DND-41 (cell line): ENCODE data around the gene ANAPC13.

ENCODE experiments used
- CTCF ChIP-seq: IDR thresholded peaks from 2 replicates; pipeline ENCODE4 v1.5.1; 2012; ENCODE audit warnings: borderline replicate concordance, low read length, moderate library complexity, mild to moderate bottlenecking; ENCODE audit not compliant: poor library complexity, severe bottlenecking; ENCODE audit errors: extremely low read depth
- EZH2 ChIP-seq: IDR thresholded peaks from 3 replicates; pipeline ENCODE4 v1.6.1; 2012; ENCODE audit warnings: borderline replicate concordance, low read depth, mild to moderate bottlenecking, moderate library complexity, low read length, inconsistent platforms; ENCODE audit not compliant: severe bottlenecking

DNA sequence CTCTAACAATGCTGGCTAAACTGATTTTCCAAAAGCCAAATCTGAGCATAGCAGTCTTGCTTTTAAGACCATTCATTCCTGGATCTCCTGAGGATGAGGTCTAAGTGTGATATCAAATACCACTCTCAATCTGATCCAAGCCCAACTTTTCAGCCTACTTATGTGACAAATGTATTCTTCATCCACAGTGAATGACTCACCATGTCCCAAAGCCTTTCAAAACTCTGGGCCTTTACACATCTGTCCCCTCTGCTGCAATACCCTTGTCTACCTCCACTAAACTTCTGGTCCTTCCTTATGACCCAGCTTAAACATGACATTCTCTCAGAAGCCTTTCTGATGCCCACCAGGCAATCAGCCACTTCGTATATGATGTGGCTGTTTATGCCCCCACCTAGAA lies 4.6 kb downstream of the ANAPC13 start:
- no peak for TF ChIP-seq CTCF
- no peak for TF ChIP-seq EZH2
